ENCODE data around the gene HS6ST2.

- TF ChIP-seq CTCF (conservative IDR thresholded peaks at IDR 0.05; ENCODE audit: low read depth, low read length) (no peak), EZH2 (IDR thresholded peaks at IDR 0.05; ENCODE audit: low read length, unreplicated experiment) (no peak)
These were observed 135.8 kb downstream of the HS6ST2 start for GRCh38 chrX:132822634-132823012.
